Ovary (tissue), 3 donors: ENCODE measurements around the gene SHISA9.

Experiments
- CTCF ChIP-seq, 3 donors: fragments of 450-650 bp in 2 of 3; fragments of 200-600 bp in 1 of 3; IDR thresholded peaks; one replicate each; pipeline versions ENCODE4 v1.5.1 to v1.8.0; 2016 to 2022; ENCODE audit warnings: antibody characterized with exemption in 3 of 3, mild to moderate bottlenecking in 1 of 3
- EP300 ChIP-seq: sonication (generic); formaldehyde crosslinking; IDR thresholded peaks from one replicate; pipeline ENCODE4 v1.6.1; 2017; ENCODE audit warnings: antibody characterized with exemption
- POLR2A ChIP-seq: fragments of 450-650 bp; IDR thresholded peaks from one replicate; pipeline ENCODE4 v1.6.1; 2017; ENCODE audit warnings: antibody characterized with exemption, mild to moderate bottlenecking, moderate library complexity
- donor health status: DM: no; HTN: no; CAD: no.

- TF ChIP-seq CTCF (IDR thresholded peaks at IDR 0.05), result no peak
- TF ChIP-seq EP300, result no peak
- TF ChIP-seq POLR2A, result no peak
Measured at GRCh38 chr16:12971241-12971640, 69.8 kb downstream of the SHISA9 start.
